Stimulated activated CD4-positive, alpha-beta T cell treated with anti-CD3 and anti-CD28 coated beads, Interleukin-12 subunit alpha, Interleukin-12 subunit beta, amount 100 ng/mL, for 24 hours (primary cell): ENCODE results near the gene DNAH17.

ENCODE experiments used
- DNase-seq, 2 experiments: peaks; one replicate each; pipeline ENCODE4 v3.0.0-alpha.2; 2020; ENCODE audit warnings: low read depth in 2 of 2

DNAH17 gene

GRCh38 chr17:78577296-78577695 lies at the start of gene DNAH17:
Gene DNAH17 (minus strand): TSS chr17:78577396. CDS start chr17:78575057, 2,339 bp downstream.
- DNase-seq: no peak

- no peak for DNase-seq
Measured at GRCh38 chr17:78624324-78625151, 47.3 kb upstream of the DNAH17 start.

GRCh38 chr17:78623541-78623940 lies 46.3 kb upstream of the DNAH17 start:
- no peak for DNase-seq

GRCh38 chr17:78622491-78623265 lies 45.5 kb upstream of the DNAH17 start:
- no peak for DNase-seq

GRCh38 chr17:78621720-78622490 lies 44.7 kb upstream of the DNAH17 start:
- no peak for DNase-seq

- DNase-seq: no peak
Measured at GRCh38 chr17:78620099-78620498, 42.9 kb upstream of the DNAH17 start.

GRCh38 chr17:78619334-78619733 lies 42.1 kb upstream of the DNAH17 start:
- no peak for DNase-seq

- no peak for DNase-seq
Measured at GRCh38 chr17:78618264-78619066, 41.3 kb upstream of the DNAH17 start.

- DNase-seq: no peak
Measured at GRCh38 chr17:78617511-78618061, 40.4 kb upstream of the DNAH17 start.

- no peak for DNase-seq
Measured at GRCh38 chr17:78616946-78617345, 39.8 kb upstream of the DNAH17 start.

- no peak for DNase-seq
Measured at GRCh38 chr17:78615631-78616030, 38.4 kb upstream of the DNAH17 start.

- no peak for DNase-seq
Measured at GRCh38 chr17:78613416-78613815, 36.2 kb upstream of the DNAH17 start.

- DNase-seq: no peak
Measured at GRCh38 chr17:78611607-78612006, 34.4 kb upstream of the DNAH17 start.

GRCh38 chr17:78610951-78611511 lies 33.8 kb upstream of the DNAH17 start:
- no peak for DNase-seq

- no peak for DNase-seq
Measured at GRCh38 chr17:78609191-78609641, 32.0 kb upstream of the DNAH17 start.

GRCh38 chr17:78608804-78609186 lies 31.6 kb upstream of the DNAH17 start:
- DNase-seq: no peak

GRCh38 chr17:78608122-78608803 lies 31.1 kb upstream of the DNAH17 start:
- DNase-seq: no peak

GRCh38 chr17:78607038-78607437 lies 29.8 kb upstream of the DNAH17 start:
- no peak for DNase-seq

- DNase-seq: no peak
Measured at GRCh38 chr17:78605886-78606285, 28.7 kb upstream of the DNAH17 start.

GRCh38 chr17:78605429-78605828 lies 28.2 kb upstream of the DNAH17 start:
- no peak for DNase-seq
